A549 (cell line): Measurements from ENCODE around the gene LNPEP. TPM values are rescaled to one million over a fixed set of nuclear protein-coding genes. Genes with fewer than 3 reads are reported as not detected.

Experiments used
- ATAC-seq, 2 experiments: fragments of 200-7000 bp in 1 of 2; fragments of >200 bp in 1 of 2; cut with Nextera tagmentation in 1 of 2; cut with Tn5 transposase in 1 of 2; 3 replicates each; pipeline versions ENCODE4 v1.8.0 to v1.9.1; 2018 to 2020; ENCODE audit warnings: mild to moderate bottlenecking in 1 of 2, moderate library complexity in 1 of 2
- CTCF ChIA-PET: fragments of 300-600 bp; sonication (Branson Sonifier 250); formaldehyde crosslinking; extraction: SDS; loops from one replicate; lab custom pipeline; 2021; ENCODE audit warnings: antibody characterized with exemption, inconsistent platforms; lab: Yijun Ruan, JAX
- POLR2A ChIA-PET: fragments of 350-600 bp; formaldehyde crosslinking; extraction: SDS; loops from one replicate; lab custom pipeline; 2021; ENCODE audit warnings: antibody characterized with exemption, inconsistent platforms; lab: Yijun Ruan, JAX
- DNase-seq, 2 experiments: peaks; one replicate each; pipeline versions ENCODE4 v3.0.0 to v3.0.0-alpha.2; 2011 to 2016; ENCODE audit warnings: low read depth in 1 of 2, low spot score in 1 of 2
- FAIRE-seq: peaks from 2 replicates; lab custom pipeline; 2011; peaks lifted over from hg19 to GRCh38; lab: Jason Lieb, UNC
- H3K27ac ChIP-seq, 2 experiments: fragments of >200 bp; sonication (Bioruptor Twin); formaldehyde crosslinking; 3 replicates each; pipeline ENCODE4 v1.5.1; 2016 to 2017
- H3K4me1 ChIP-seq: fragments of >200 bp; sonication (Bioruptor Twin); formaldehyde crosslinking; 3 replicates; pipeline ENCODE4 v1.6.1; 2016
- H3K4me2 ChIP-seq: fragments of >200 bp; sonication (Bioruptor Twin); formaldehyde crosslinking; 3 replicates; pipeline ENCODE4 v1.6.1; 2016
- H3K4me3 ChIP-seq: fragments of >200 bp; sonication (Bioruptor Twin); formaldehyde crosslinking; 3 replicates; pipeline ENCODE4 v1.5.1; 2016
- H3K9me3 ChIP-seq: fragments of >200 bp; sonication (Bioruptor Twin); formaldehyde crosslinking; 3 replicates; pipeline ENCODE4 v1.6.1; 2016
- CBX8 ChIP-seq: fragments of 200-600 bp; sonication (generic); IDR thresholded peaks from 2 replicates; pipeline ENCODE4 v1.6.1; 2016
- CEBPB ChIP-seq, 2 experiments: fragments of >200 bp in 1 of 2; sonication (Bioruptor Twin) in 1 of 2; formaldehyde crosslinking in 1 of 2; IDR thresholded peaks; 2 replicates each; pipeline ENCODE4 v1.6.1; 2012 to 2016
- CHD2 ChIP-seq: fragments of 150-350 bp; IDR thresholded peaks from 2 replicates; pipeline ENCODE4 v1.6.1; 2014; ENCODE audit warnings: low read length; ENCODE audit not compliant: partially characterized antibody
- EHF ChIP-seq: fragments of 250-450 bp; sonication (Bioruptor Pico); IDR thresholded peaks from 2 replicates; pipeline ENCODE4 v1.5.0; 2020; ENCODE audit warnings: mild to moderate bottlenecking
- FOSL2 ChIP-seq, 2 experiments: fragments of 450-650 bp in 1 of 2; fragments of >200 bp in 1 of 2; sonication (Bioruptor Twin) in 1 of 2; formaldehyde crosslinking; IDR thresholded peaks; 2 replicates each; pipeline versions ENCODE4 v1.5.0 to v1.6.1; 2016 to 2020; ENCODE audit warnings: mild to moderate bottlenecking in 1 of 2, moderate library complexity in 1 of 2
- HOXB5 ChIP-seq: fragments of 250-450 bp; sonication (Bioruptor Pico); IDR thresholded peaks from 2 replicates; pipeline ENCODE4 v1.5.0; 2020; ENCODE audit warnings: mild to moderate bottlenecking, moderate library complexity
- KDM1A ChIP-seq: fragments of 200-600 bp; sonication (generic); IDR thresholded peaks from 2 replicates; pipeline ENCODE4 v1.6.1; 2016; ENCODE audit warnings: low read depth, mild to moderate bottlenecking
- NPAS2 ChIP-seq: fragments of 250-450 bp; sonication (Bioruptor Pico); IDR thresholded peaks from 2 replicates; pipeline ENCODE4 v1.8.0; 2022; ENCODE audit warnings: mild to moderate bottlenecking, moderate library complexity, borderline replicate concordance
- PHF8 ChIP-seq: fragments of 200-600 bp; sonication (generic); IDR thresholded peaks from 2 replicates; pipeline ENCODE4 v1.6.1; 2016; ENCODE audit warnings: low read depth, mild to moderate bottlenecking, antibody characterized with exemption, moderate library complexity, borderline replicate concordance
- POLR2A ChIP-seq: IDR thresholded peaks from 2 replicates; pipeline ENCODE4 v1.6.1; 2012; ENCODE audit warnings: mild to moderate bottlenecking, low read length
- RCOR1 ChIP-seq: fragments of 150-350 bp; IDR thresholded peaks from 2 replicates; pipeline ENCODE4 v1.6.1; 2014; ENCODE audit warnings: antibody characterized with exemption, low read length, low read depth
- TFCP2L1 ChIP-seq: fragments of 250-450 bp; sonication (Bioruptor Pico); IDR thresholded peaks from 2 replicates; pipeline ENCODE4 v1.5.0; 2021; ENCODE audit warnings: mild to moderate bottlenecking
- WGBS: methylation state at CpG from one replicate; pipeline ENCODE4 v1.1.6; 2017; ENCODE audit errors: missing lambda C conversion rate; 5-methylcytosine and 5-hydroxymethylcytosine counted together
- polyA plus RNA-seq, 4 experiments: library from polyadenylated mRNA; depleted of rRNA in 3 of 4; stranded (reverse); fragments of >200 nt; fragmentation: RNase III in 1 of 4; extraction: RNeasy Plus Mini Kit Qiagen cat#74134 plus additional on column Dnase treatment in 1 of 4; gene quantifications; 2 replicates in 3 of 4; 3 replicates in 1 of 4; pipeline ENCODE4 v1.2.3, GENCODE V29; 2011 to 2017
- TF ChIP-seq, protein P1 (sequence below): IDR thresholded peaks from 2 replicates; pipeline ENCODE4 v1.6.1; 2012; ENCODE audit warnings: low read depth, borderline replicate concordance
- TF ChIP-seq, protein P2 (sequence below): fragments of 250-450 bp; sonication (Bioruptor Pico); IDR thresholded peaks from 2 replicates; pipeline ENCODE4 v1.5.0; 2021; ENCODE audit warnings: mild to moderate bottlenecking, moderate library complexity, borderline replicate concordance
- TF ChIP-seq, protein P3 (sequence below): fragments of 150-350 bp; IDR thresholded peaks from 2 replicates; pipeline ENCODE4 v1.6.1; 2014; ENCODE audit warnings: low read depth, mild to moderate bottlenecking, low read length

The LNPEP gene
- polyA plus RNA-seq, 2 of the 4 experiments (the other 2 are of a cell fraction): 5.9 to 19.7 TPM

DNA sequence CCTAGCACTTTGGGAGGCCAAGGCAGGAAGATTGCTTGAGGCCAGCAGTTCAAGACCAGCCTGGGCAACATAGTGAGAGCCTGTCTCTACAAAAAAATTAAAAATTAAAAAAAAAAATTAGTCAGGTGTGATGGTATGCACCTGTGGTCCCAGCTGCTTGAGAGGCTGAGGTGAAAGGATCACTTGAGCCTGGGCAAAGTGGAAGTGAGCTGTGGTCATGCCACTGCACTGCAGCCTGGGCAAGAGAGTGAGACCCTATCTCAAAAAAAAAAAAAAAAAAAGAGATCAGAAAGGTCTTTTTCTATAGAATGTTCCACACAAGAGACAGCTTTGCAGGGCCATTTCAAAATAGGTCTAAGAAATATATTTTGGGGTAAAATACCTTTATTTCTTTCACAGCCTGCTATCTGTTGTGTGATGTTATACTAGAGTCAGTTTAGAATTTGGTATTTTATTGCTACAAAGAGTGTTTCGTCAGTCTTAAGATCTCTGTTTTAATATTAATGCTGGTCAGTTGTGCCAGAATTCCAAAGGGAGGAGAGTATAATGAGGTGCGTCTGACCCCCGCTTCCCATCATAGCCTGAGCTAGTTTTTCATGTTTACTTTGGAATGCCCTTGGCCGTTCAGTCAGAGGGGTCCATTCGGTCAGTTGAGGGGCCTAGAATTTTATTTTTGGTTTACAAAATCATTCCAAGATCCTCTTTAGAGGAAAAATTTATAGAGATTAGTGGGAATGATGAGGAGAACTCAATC lies 9.4 kb downstream of the LNPEP start (continued):
- TF ChIP-seq, protein P1, sequence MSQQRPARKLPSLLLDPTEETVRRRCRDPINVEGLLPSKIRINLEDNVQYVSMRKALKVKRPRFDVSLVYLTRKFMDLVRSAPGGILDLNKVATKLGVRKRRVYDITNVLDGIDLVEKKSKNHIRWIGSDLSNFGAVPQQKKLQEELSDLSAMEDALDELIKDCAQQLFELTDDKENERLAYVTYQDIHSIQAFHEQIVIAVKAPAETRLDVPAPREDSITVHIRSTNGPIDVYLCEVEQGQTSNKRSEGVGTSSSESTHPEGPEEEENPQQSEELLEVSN: no peak
- TF ChIP-seq NPAS2 (no peak), PHF8 (no peak), KDM1A (no peak)

DNA sequence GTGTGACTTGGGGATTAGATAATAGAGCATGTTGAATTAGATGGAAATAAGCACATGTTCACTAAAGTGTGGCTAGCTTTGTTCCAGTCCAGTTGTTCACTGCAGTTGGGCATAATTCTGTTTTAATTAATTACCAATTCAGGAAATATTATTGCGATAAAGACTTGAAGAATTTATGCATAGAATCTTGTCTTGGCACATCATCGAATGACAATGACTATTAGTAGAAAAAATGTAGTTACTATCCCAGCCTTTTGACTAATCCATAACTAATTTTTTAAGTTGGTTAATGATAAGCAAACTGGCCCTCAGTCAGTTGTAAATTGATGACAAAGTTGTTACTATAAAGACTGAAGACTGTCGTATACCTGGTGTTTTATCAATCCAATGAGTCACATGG lies 10.5 kb downstream of the LNPEP start:
- POLR2A ChIA-PET: no interaction called here
- ATAC-seq (no peak), FAIRE-seq (no peak), DNase-seq (no peak)
- peak overlapping the region; percentile 6; the same call in 1 of the 3 replicates for H3K4me2 ChIP-seq
- H3K4me3 ChIP-seq: no peak overlapping the region
- no peaks in the 10 kb centered on the region for H3K9me3 ChIP-seq
- WGBS: 9% methylated on average over 3 of the region's 3 CpGs
- H3K4me1 ChIP-seq: peaks cover 6% of the 10 kb centered on the region; the same call in 1 of the 3 replicates
- H3K27ac ChIP-seq: no peak overlapping the region
- CTCF ChIA-PET: interaction anchor here (0.6 to 1.3 kb wide), 2 partner anchors 9 to 216 kb away, joined by 4 to 5 read pairs; no protein-coding TSS in a partner anchor
- TF ChIP-seq EHF (no peak), FOSL2 (IDR thresholded peaks at IDR 0.05) (no peak), FOSL2 (CRISPR knock-in tag; IDR thresholded peaks at IDR 0.05) (no peak), RCOR1 (no peak), HOXB5 (CRISPR knock-in tag) (no peak), POLR2A (no peak)

- no peak for TF ChIP-seq CEBPB (IDR thresholded peaks at IDR 0.05)
- TF ChIP-seq, protein P2, sequence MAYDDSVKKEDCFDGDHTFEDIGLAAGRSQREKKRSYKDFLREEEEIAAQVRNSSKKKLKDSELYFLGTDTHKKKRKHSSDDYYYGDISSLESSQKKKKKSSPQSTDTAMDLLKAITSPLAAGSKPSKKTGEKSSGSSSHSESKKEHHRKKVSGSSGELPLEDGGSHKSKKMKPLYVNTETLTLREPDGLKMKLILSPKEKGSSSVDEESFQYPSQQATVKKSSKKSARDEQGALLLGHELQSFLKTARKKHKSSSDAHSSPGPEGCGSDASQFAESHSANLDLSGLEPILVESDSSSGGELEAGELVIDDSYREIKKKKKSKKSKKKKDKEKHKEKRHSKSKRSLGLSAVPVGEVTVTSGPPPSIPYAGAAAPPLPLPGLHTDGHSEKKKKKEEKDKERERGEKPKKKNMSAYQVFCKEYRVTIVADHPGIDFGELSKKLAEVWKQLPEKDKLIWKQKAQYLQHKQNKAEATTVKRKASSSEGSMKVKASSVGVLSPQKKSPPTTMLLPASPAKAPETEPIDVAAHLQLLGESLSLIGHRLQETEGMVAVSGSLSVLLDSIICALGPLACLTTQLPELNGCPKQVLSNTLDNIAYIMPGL: no peak
- TF ChIP-seq CBX8: no peak
- TF ChIP-seq PHF8: no peak
- no peak for TF ChIP-seq CHD2
- no peak for TF ChIP-seq POLR2A
- TF ChIP-seq, protein P3, sequence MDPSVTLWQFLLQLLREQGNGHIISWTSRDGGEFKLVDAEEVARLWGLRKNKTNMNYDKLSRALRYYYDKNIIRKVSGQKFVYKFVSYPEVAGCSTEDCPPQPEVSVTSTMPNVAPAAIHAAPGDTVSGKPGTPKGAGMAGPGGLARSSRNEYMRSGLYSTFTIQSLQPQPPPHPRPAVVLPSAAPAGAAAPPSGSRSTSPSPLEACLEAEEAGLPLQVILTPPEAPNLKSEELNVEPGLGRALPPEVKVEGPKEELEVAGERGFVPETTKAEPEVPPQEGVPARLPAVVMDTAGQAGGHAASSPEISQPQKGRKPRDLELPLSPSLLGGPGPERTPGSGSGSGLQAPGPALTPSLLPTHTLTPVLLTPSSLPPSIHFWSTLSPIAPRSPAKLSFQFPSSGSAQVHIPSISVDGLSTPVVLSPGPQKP: no peak
- TF ChIP-seq TFCP2L1 (CRISPR knock-in tag): no peak
- TF ChIP-seq, all 56 proteins: peak for 0
- H3K4me3 ChIP-seq: no peak overlapping the region
- H3K4me1 ChIP-seq: no peaks in the 10 kb centered on the region
- ChIA-PET CTCF (interaction anchor here (0.7 to 1.6 kb wide), 2 partner anchors 83 to 190 kb away, joined by 3 to 4 read pairs; partner anchors contain the start of gene LIX1), POLR2A (no interaction called here)
- no peaks in the 10 kb centered on the region for H3K9me3 ChIP-seq
- no peak for FAIRE-seq
- DNase-seq: no peak
- 92% methylated on average over 3 of the region's 3 CpGs for WGBS
- no peak overlapping the region for H3K4me2 ChIP-seq
- no peak for ATAC-seq
- H3K27ac ChIP-seq: no peak overlapping the region
These were observed 16.4 kb downstream of the LNPEP start for GRCh38 chr5:96952118-96952750.
